OCI-M1 (cell line): ENCODE results near the gene TMEM256.

Experiments
- DNase-seq: peaks from one replicate; lab custom pipeline; 2025; lab: John Stamatoyannopoulos, UW

TMEM256 gene

DNA sequence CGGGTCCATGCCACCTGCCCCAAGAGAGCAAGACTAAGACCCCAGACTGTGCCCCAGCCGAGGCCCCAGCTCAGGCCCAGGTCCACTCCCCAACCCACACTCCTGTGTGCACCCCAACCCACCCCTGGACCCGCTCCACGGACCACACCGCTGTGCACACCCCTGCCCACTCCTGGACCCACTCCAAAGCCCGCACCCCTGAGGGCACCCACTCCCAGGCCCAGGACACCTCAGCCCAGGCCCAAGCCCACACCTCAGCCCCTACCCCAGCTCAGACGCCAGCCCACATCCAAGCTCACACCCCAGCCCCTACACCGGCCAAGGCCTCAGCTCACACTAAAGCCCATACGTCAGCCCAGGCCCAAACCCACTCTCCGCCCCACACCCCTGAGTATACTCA, 25.8 kb upstream of the TMEM256 start:
- no peak for DNase-seq

DNA sequence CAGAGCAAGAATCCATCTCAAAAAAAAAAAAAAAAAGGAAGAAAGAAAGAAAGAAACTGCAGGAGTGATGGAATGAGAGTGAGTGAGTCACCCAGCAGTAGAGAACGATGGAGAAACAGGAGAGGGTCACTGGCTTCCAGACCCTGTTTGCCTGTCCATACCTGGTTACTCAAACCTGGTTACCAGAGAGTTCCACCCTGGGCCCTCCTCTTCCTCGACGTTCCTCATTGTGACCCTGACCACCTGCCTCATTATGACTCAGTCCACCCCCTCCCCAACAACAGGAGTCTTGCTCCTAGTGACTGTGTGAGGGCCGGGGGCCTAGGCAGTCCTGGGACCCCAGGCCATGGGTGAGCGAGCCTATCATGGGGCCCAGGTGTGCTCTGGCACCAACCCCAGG, 24.7 kb upstream of the TMEM256 start, which contains the start of gene SPEM3:
Gene SPEM3 (plus strand): TSS at position 301 of the 400 bp plus-strand sequence. CDS start 46 bp downstream, at position 347.
- no peak for DNase-seq

GRCh38 chr17:7427549-7427948, 23.7 kb upstream of the TMEM256 start:
- no peak for DNase-seq

GRCh38 chr17:7426896-7427489, 23.1 kb upstream of the TMEM256 start:
- no peak for DNase-seq

DNA sequence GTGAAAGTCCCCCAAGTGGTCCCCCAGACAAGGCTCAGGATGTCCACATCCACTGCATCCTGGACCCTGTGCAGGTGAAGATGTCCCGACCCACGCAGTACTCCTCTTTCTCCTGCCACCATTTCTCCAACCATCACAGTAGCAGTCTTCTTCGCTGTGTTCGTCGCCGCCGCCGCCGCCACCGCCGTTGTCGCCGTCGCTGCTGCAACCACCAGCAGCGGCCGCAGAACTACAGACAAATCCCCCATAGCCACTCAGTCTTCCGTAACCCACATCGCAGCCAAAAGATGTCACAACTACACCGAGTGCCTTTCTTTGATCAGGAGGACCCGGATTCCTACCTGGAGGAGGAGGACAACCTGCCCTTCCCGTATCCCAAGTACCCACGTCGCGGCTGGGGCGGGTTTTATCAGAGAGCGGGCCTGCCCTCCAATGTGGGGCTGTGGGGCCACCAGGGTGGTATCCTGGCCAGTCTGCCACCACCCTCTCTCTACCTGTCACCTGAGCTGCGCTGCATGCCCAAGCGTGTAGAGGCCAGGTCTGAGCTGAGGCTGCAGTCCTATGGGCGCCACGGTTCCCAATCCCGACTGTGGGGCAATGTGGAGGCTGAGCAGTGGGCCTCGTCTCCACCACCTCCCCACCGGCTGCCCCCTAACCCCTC, 22.4 kb upstream of the TMEM256 start:
- no peak for DNase-seq

DNA sequence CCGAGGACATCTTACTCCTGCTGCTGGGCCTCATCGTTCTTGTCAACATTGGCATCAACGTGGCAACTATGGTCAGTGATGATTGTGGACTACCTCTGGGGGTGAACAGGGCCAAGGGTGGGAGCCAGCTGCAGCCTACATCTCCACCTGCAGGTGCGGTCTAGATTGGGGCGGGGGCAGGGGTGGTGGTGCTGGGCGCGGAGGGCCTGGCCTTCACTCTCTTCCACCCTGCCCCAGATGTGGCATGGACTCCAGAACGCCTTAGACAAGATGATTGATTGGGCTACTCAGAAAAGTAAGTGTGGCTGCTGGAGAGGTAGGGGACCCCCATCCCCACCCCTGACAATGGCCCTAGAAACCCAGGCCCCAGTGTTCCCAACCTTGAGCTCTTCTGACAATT, 21.9 kb upstream of the TMEM256 start:
- no peak for DNase-seq

DNA sequence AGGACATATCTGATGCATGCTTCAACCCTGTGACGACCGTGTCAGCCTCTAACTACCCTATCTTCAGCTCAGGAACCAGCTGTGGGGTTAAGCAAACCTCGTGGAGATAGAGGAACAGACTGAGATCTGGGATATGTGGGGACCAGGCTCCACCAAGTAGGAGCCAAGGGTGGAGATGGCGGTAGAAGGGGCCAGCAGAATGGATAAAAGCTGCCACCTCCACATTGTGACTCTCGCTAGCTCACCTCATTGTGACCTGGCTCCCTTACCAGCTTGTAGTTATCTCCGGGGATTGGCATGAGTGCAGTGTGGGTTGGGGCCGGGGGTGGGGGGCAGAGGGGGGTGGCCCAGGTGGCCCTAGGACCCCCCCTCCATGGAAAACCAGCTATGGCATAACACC, 21.4 kb upstream of the TMEM256 start, which contains the start of gene SPEM2:
Gene SPEM2 (plus strand): TSS at position 301 of the 400 bp plus-strand sequence. CDS start 73 bp downstream, at position 374.
- DNase-seq, result no peak

- DNase-seq, result no peak
Measured at GRCh38 chr17:7423679-7424078, 19.8 kb upstream of the TMEM256 start.

DNA sequence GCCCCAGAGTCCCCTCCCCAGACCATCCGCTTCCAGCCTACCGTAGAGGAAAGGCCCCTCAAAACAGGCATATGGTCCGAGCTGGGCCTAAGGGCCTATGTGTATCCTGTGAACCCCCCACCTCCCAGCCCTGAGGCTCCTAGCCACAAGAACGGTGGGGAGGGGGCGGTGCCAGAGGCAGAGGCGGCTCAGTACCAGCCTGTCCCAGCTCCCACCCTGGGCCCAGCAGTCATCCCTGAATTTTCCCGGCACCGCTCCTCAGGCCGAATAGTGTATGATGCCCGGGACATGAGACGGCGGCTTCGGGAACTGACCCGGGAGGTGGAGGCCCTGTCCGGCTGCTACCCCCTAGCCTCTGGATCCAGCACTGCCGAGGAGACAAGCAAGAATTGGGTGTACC, 17.3 kb upstream of the TMEM256 start:
- DNase-seq, result no peak

DNA sequence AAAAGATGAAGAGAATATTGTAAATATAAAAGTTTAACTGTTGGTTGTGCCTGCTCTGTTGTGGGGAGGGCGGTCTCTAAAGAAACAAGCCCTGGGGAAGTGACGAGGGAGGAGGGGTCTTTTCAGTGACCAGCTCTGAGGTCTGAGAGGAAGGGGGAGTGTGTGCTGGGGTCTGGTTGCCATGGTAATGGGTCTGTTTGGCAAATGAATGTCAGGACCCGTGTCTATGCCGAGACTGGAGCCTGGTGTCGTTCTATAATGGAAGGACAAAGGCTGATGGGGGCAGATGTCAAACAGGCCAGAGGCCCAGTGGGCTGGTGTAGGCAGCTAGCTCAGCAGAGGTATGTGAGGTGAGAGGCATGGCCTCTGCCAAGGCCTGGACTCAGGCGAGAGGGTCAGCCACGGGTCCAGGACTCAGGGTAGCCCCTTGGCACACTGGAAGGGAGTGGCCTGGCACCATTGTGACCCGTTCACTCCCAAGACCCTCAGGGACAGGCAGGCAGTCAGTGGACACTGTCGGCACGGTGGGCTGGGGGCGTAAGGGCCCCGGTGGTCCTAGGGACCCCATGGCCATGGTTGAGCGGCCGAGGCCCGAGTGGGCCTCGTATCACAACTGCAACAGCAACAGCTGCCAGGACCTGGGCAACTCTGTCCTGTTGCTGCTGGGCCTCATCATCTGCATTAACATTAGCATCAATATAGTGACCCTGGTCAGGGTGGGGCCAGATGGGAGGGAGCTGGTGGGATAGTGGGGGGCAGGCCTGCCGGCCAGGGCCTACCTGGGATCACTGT, 16.1 kb upstream of the TMEM256 start, which contains the start of gene SPEM1:
Gene SPEM1 (plus strand): TSS at position 506 of the 792 bp plus-strand sequence. CDS start 61 bp downstream, at position 567.
- no peak for DNase-seq

- DNase-seq, result no peak
Measured at GRCh38 chr17:7418472-7419152, 14.7 kb upstream of the TMEM256 start.

DNA sequence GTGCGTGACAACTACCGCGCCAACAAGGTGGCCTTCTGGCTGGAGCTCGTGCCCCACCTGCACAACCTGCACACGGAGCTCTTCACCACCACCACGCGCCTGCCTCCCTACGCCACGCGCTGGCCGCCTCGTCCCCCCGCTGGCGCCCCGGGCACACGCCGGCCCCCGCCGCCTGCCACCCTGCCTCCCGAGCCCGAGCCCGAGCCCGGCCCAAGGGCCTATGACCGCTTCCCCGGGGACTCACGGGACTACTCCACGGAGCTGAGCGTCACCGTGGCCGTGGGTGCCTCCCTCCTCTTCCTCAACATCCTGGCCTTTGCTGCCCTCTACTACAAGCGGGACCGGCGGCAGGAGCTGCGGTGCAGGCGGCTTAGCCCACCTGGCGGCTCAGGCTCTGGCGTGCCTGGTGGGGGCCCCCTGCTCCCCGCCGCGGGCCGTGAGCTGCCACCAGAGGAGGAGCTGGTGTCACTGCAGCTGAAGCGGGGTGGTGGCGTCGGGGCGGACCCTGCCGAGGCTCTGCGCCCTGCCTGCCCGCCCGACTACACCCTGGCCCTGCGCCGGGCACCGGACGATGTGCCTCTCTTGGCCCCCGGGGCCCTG, 13.3 kb upstream of the TMEM256 start:
- no peak for DNase-seq

GRCh38 chr17:7416323-7416722, 12.4 kb upstream of the TMEM256 start:
- DNase-seq, result peak; percentile 32

DNA sequence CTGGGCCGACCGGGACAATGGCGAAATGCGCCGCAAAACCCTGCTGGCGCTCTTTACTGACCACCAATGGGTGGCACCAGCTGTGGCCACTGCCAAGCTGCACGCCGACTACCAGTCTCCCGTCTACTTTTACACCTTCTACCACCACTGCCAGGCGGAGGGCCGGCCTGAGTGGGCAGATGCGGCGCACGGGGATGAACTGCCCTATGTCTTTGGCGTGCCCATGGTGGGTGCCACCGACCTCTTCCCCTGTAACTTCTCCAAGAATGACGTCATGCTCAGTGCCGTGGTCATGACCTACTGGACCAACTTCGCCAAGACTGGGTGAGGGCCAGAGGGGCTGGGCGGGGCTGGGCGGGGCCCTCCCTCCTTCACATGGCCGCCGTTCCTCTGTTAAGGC, 11.9 kb upstream of the TMEM256 start:
- no peak for DNase-seq

DNA sequence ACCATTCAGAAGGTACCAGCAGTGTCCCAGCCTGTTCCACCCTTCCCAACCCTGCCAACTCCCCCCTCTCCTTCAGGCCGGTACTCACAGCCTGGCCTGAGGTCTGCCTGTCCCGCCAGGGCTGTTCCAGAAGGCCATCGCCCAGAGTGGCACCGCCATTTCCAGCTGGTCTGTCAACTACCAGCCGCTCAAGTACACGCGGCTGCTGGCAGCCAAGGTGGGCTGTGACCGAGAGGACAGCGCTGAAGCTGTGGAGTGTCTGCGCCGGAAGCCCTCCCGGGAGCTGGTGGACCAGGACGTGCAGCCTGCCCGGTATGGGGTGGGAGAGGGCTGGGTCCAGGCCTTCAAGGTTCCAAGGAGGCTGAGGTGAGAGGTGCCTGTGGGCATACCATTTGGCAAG, 10.9 kb upstream of the TMEM256 start:
- DNase-seq, result no peak

GRCh38 chr17:7413346-7413985, 9.6 kb upstream of the TMEM256 start:
- DNase-seq, result no peak

GRCh38 chr17:7411427-7411750, 7.5 kb upstream of the TMEM256 start:
- DNase-seq, result no peak

DNA sequence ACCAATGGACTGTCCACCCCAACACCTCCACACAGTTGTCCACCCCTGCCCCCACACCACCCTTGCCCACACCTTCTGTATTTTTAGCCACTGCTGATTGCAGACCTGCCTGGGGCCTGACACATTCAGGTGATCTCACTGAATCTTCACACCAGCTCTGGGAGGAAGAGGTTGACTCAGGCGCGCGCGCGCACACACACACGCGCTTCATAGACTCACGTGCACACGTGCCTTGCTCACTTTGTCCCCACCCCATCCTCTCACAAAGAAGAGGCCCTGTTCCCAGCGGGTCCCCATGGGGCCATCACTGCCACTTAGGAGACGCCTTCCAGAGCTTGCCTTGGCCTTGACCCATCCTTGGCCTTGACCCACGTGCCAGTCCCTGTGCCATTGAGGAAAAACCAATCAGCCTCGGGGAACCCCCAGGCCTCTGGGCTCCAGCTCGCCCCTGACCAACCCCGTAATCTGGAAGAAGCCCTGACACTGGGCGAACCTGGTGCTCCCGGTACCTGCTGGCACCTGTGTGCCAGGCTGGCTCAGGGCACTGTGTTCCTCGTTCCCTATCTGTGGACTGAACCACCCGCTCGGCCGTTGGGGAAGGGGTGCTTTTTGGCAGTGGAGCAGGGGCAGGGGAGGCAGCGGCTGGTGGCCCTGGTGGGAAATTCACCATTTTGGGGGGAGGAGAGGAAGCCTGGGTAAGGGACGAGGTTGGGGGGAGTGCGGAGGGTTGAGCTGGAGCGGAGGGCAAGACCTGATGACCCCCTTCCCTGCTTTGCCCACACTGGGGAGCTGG, 6.9 kb upstream of the TMEM256 start:
- DNase-seq, result no peak

- DNase-seq, result no peak
Measured at GRCh38 chr17:7409716-7410115, 5.8 kb upstream of the TMEM256 start.

GRCh38 chr17:7408863-7409262, 5.0 kb upstream of the TMEM256 start:
- DNase-seq, result no peak

GRCh38 chr17:7408252-7408727, 4.4 kb upstream of the TMEM256 start:
- no peak for DNase-seq
